ENCODE data around the gene CLDN11.

- TF ChIP-seq NR1H2 (CRISPR knock-in tag; IDR thresholded peaks at IDR 0.05) (no peak), CTCF (IDR thresholded peaks at IDR 0.05) (no peak), E2F1 (CRISPR knock-in tag; IDR thresholded peaks at IDR 0.05) (no peak), ESRRA (CRISPR knock-in tag; IDR thresholded peaks at IDR 0.05; ENCODE audit: borderline replicate concordance) (no peak), ZBTB21 (CRISPR knock-in tag; IDR thresholded peaks at IDR 0.05; ENCODE audit: borderline replicate concordance) (no peak), ZNF232 (CRISPR knock-in tag; IDR thresholded peaks at IDR 0.05) (no peak), MAX (CRISPR knock-in tag; IDR thresholded peaks at IDR 0.05) (no peak), JAZF1 (CRISPR knock-in tag; IDR thresholded peaks at IDR 0.05) (no peak)
These were observed 9.4 kb downstream of the CLDN11 start for GRCh38 chr3:170428095-170428494.

All from WTC11 (cell line).